Stimulated activated CD8-positive, alpha-beta memory T cell treated with anti-CD3 and anti-CD28 coated beads, Interleukin-15, amount 100 ng/mL, for 1 hour (primary cell): Measurements from ENCODE around the gene GCC1.

Experiments used
- DNase-seq: peaks from one replicate; pipeline ENCODE4 v3.0.0-alpha.2; 2020; ENCODE audit warnings: low read depth

GCC1 gene

GRCh38 chr7:127536741-127537140 is 48.7 kb downstream of the GCC1 start:
- no peak for DNase-seq

GRCh38 chr7:127536394-127536691 is 49.1 kb downstream of the GCC1 start:
- DNase-seq, result no peak

GRCh38 chr7:127535546-127536393 is 49.6 kb downstream of the GCC1 start:
- no peak for DNase-seq

GRCh38 chr7:127534636-127535035 is 50.8 kb downstream of the GCC1 start:
- no peak for DNase-seq

GRCh38 chr7:127532736-127533135 is 52.7 kb downstream of the GCC1 start:
- no peak for DNase-seq

GRCh38 chr7:127532151-127532550 is 53.2 kb downstream of the GCC1 start:
- DNase-seq, result no peak
